ENCODE results near the gene F2RL3. TPM values are rescaled to one million over a fixed set of nuclear protein-coding genes. Genes with fewer than 3 reads are reported as not detected.

F2RL3 gene
- polyA plus RNA-seq, 1 donor from 2014 or later, result not detected

DNA sequence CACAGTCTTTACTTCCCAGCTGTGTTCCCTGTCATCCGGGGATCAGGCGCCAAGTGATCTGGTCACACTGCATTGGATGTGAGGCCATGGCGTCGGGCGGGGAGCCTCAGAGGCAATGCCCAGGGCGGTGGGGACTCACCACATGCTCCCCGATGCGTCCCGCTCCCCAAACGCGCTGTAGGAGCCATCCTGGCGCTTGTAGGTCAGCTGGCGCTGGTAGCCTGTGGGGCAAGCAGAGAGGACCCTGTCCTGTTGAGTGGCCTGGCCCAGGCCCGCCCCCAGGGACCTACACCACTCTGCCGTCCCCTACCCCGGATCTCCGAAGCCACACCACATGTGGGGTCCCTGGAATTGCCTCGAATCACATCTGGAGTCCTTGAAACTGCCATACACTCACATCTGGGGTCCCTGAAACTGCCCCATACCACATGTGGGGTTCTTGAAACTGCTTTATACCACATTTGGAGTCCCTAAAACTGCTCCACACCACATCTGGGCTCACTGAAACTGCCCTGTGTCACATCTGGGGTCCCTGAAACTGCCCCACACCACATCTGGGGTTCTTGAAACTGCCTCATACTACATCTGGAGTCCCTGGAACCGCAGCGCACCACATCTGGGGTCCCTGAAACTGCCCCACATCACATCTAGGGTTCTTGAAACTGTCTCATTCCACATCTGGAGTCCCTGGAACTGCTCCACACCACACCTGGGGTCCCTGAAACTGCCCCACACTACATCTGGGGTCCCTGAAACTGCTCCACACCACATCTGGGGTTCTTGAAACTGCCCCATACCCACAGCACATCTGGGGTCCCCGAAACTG lies 33.2 kb downstream of the F2RL3 start:
- Histone ChIP-seq H3K36me3 (ENCODE audit: insufficient read depth, low read length) (no peaks in the 10 kb centered on the region), H3K27me3 (ENCODE audit: insufficient read depth, low read depth, low read length) (no peaks in the 10 kb centered on the region), H3K9me2 (ENCODE audit: insufficient read depth, low read length) (no peaks in the 10 kb centered on the region), H3K9ac (ENCODE audit: low read length) (no peak overlapping the region), H3K4me2 (ENCODE audit: low read length) (no peak overlapping the region), H3K79me2 (replicated peaks; ENCODE audit: insufficient read depth, low read length) (no peaks in the 10 kb centered on the region), H2AFZ (ENCODE audit: low read depth, low read length) (no peak overlapping the region), H3K9me3 (ENCODE audit: low read length) (no peaks in the 10 kb centered on the region), H4K20me1 (ENCODE audit: insufficient read depth) (no peaks in the 10 kb centered on the region), H3K4me3 (ENCODE audit: low read length) (no peak overlapping the region), H3F3A (ENCODE audit: insufficient read depth, low read length, poor library complexity, severe bottlenecking) (no peaks in the 10 kb centered on the region), H3K27ac (ENCODE audit: low read length) (no peak overlapping the region)
- TF ChIP-seq, protein P1, sequence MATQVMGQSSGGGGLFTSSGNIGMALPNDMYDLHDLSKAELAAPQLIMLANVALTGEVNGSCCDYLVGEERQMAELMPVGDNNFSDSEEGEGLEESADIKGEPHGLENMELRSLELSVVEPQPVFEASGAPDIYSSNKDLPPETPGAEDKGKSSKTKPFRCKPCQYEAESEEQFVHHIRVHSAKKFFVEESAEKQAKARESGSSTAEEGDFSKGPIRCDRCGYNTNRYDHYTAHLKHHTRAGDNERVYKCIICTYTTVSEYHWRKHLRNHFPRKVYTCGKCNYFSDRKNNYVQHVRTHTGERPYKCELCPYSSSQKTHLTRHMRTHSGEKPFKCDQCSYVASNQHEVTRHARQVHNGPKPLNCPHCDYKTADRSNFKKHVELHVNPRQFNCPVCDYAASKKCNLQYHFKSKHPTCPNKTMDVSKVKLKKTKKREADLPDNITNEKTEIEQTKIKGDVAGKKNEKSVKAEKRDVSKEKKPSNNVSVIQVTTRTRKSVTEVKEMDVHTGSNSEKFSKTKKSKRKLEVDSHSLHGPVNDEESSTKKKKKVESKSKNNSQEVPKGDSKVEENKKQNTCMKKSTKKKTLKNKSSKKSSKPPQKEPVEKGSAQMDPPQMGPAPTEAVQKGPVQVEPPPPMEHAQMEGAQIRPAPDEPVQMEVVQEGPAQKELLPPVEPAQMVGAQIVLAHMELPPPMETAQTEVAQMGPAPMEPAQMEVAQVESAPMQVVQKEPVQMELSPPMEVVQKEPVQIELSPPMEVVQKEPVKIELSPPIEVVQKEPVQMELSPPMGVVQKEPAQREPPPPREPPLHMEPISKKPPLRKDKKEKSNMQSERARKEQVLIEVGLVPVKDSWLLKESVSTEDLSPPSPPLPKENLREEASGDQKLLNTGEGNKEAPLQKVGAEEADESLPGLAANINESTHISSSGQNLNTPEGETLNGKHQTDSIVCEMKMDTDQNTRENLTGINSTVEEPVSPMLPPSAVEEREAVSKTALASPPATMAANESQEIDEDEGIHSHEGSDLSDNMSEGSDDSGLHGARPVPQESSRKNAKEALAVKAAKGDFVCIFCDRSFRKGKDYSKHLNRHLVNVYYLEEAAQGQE (IDR thresholded peaks at IDR 0.05; ENCODE audit: borderline replicate concordance), result no peak

DNA sequence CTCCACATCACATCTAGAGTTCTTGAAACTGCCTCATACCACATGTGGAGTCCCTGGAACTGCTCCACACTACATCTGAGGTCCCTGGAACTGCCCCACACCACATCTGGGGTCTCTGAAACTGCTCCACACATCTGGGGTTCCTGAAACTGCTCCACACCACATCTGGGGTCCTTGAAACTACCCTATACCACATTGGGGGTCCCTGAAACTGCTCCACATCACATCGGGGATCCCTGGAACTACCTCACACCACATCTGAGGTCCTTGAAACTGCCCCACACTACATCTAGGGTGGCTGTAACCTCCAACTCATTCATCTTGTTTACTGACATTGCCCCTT lies 33.8 kb downstream of the F2RL3 start:
- Histone ChIP-seq H2AFZ (ENCODE audit: low read depth, low read length) (no peak overlapping the region), H3K27me3 (ENCODE audit: insufficient read depth, low read depth, low read length) (no peaks in the 10 kb centered on the region), H3K9me2 (ENCODE audit: insufficient read depth, low read length) (no peaks in the 10 kb centered on the region), H3K4me2 (ENCODE audit: low read length) (no peak overlapping the region), H3K9me3 (ENCODE audit: low read length) (no peaks in the 10 kb centered on the region), H3K4me3 (ENCODE audit: low read length) (no peak overlapping the region), H3K79me2 (replicated peaks; ENCODE audit: insufficient read depth, low read length) (no peaks in the 10 kb centered on the region), H4K20me1 (ENCODE audit: insufficient read depth) (no peaks in the 10 kb centered on the region), H3K36me3 (ENCODE audit: insufficient read depth, low read length) (no peaks in the 10 kb centered on the region), H3K27ac (ENCODE audit: low read length) (no peak overlapping the region), H3K9ac (ENCODE audit: low read length) (no peak overlapping the region), H3F3A (ENCODE audit: insufficient read depth, low read length, poor library complexity, severe bottlenecking) (no peaks in the 10 kb centered on the region)
- no peak for TF ChIP-seq POLR2AphosphoS5 (IDR thresholded peaks at IDR 0.05)
- TF ChIP-seq, protein P1 (IDR thresholded peaks at IDR 0.05; ENCODE audit: borderline replicate concordance), result no peak
- no peak for TF ChIP-seq EZH2 (IDR thresholded peaks at IDR 0.05; ENCODE audit: borderline replicate concordance, insufficient read depth, low read length, poor library complexity, severe bottlenecking)
- TF ChIP-seq SMC3 (conservative IDR thresholded peaks at IDR 0.05; ENCODE audit: poor library complexity), result no peak
- TF ChIP-seq, protein P2, sequence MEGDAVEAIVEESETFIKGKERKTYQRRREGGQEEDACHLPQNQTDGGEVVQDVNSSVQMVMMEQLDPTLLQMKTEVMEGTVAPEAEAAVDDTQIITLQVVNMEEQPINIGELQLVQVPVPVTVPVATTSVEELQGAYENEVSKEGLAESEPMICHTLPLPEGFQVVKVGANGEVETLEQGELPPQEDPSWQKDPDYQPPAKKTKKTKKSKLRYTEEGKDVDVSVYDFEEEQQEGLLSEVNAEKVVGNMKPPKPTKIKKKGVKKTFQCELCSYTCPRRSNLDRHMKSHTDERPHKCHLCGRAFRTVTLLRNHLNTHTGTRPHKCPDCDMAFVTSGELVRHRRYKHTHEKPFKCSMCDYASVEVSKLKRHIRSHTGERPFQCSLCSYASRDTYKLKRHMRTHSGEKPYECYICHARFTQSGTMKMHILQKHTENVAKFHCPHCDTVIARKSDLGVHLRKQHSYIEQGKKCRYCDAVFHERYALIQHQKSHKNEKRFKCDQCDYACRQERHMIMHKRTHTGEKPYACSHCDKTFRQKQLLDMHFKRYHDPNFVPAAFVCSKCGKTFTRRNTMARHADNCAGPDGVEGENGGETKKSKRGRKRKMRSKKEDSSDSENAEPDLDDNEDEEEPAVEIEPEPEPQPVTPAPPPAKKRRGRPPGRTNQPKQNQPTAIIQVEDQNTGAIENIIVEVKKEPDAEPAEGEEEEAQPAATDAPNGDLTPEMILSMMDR (IDR thresholded peaks at IDR 0.05; ENCODE audit: poor library complexity, severe bottlenecking), result no peak
- TF ChIP-seq TAF1 (IDR thresholded peaks at IDR 0.05; ENCODE audit: low read depth), result no peak
- no peak for TF ChIP-seq EP300 (conservative IDR thresholded peaks at IDR 0.05; ENCODE audit: poor library complexity, severe bottlenecking)
- no peak for TF ChIP-seq MXI1 (conservative IDR thresholded peaks at IDR 0.05; ENCODE audit: poor library complexity, severe bottlenecking)
- TF ChIP-seq RAD21 (conservative IDR thresholded peaks at IDR 0.05), result no peak
